HG03432 (cell line): ENCODE results near the gene ZBTB4.
A peak's percentile ranks its signal among the peaks of the same experiment; 100 is the strongest.

ENCODE experiments used
- ATAC-seq: cut with Tn5 transposase; IDR thresholded peaks from one replicate; pipeline ENCODE4 v1.9.1; 2021; ENCODE audit warnings: mild to moderate bottlenecking, moderate library complexity; ENCODE audit not compliant: unreplicated experiment

Gene ZBTB4

DNA sequence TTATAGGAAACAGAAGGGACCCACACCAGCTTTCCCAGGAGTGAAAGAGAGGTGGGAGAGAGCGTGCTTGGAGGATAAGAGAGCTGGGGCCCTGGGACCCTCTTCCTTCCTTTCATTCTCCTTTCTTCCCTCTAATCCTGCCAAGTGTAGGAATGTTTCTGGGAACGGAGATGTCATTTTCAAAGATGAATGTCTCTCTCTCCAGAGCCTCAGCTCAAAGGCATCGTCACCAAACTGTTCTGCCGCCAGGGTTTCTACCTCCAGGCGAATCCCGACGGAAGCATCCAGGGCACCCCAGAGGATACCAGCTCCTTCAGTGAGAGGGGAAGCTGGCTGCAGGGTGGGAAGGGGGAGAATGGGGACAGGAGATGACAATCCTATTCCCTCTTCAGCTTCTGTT lies 38.2 kb downstream of the ZBTB4 start:
- no peak for ATAC-seq

DNA sequence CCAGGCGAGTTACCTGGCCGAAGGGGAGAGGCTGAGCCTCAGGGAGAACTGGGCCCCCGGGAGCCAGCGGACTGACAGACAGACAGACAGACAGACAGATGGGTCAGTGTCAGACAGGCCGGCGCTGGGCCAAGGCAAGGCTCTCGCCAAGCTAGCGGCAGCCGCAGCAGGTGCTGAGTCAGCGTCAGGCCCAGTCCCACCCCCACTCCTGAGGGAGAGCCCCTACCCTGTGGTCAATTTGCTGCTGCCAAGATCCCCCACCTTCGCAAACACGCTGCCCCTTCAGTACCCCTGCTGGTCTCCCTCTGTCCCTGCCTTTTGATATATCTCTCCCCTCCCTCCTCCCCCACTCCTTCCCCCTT lies 38.6 kb downstream of the ZBTB4 start:
- ATAC-seq, result no peak

DNA sequence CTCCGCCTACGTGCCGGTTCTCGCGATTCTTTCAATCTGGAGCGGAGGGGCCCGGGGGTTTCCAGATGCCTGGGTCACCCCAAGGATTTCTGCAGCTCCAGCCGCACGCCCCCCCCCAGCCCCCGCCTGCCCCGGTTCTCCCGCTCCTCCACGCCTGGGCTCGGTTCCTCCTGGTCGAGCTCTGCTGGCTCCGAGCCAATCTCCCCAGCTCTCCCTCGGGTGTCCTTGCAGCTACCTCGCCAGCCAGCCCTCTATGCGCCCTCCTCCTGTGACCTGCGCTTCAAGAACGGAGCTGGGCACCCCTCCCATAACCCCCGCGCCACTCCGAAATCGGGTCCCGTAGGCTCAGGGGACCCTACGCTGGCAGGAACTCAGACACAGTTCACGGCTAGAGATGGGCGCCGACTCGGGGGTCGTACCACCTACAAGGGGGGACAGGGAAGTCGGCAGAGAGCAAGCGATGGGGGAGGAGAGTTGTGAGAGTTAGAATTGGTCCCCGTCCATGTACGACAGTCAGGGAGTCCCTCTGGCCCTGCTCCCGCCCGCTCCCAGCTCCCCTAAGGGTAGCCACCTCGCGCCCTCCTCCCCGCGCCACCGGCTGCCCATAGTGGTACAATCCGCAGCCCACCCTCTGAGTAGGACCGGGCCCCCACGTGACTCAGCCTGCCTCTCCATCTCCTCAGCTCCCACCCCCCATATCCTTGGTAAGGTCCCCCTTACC lies 39.2 kb downstream of the ZBTB4 start:
- no peak for ATAC-seq

DNA sequence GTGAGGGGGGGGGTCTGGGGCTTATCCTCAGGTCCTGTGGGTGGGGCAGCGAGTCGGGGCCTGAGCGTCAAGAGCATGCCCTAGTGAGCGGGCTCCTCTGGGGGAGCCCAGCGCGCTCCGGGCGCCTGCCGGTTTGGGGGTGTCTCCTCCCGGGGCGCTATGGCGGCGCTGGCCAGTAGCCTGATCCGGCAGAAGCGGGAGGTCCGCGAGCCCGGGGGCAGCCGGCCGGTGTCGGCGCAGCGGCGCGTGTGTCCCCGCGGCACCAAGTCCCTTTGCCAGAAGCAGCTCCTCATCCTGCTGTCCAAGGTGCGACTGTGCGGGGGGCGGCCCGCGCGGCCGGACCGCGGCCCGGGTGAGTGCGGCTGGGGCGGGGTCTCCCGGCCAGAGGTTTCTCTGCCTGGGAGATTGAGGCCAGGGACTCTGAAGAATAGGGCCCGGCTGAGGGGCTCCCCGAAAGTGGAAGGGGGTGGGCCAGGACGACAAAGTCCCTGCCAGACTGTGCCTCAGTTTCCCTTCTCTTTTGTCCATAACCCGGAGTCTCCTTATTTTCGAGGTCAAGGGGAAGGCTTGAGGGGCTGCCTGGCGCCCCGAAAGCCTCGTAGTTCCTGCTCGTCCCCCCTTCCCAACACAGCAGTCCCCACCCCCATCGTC lies 39.8 kb downstream of the ZBTB4 start, which contains the start of gene FGF11:
Gene FGF11 (plus strand): TSS at position 51 of the 651 bp plus-strand sequence. CDS start 109 bp downstream, at position 160.
- ATAC-seq, result no peak

DNA sequence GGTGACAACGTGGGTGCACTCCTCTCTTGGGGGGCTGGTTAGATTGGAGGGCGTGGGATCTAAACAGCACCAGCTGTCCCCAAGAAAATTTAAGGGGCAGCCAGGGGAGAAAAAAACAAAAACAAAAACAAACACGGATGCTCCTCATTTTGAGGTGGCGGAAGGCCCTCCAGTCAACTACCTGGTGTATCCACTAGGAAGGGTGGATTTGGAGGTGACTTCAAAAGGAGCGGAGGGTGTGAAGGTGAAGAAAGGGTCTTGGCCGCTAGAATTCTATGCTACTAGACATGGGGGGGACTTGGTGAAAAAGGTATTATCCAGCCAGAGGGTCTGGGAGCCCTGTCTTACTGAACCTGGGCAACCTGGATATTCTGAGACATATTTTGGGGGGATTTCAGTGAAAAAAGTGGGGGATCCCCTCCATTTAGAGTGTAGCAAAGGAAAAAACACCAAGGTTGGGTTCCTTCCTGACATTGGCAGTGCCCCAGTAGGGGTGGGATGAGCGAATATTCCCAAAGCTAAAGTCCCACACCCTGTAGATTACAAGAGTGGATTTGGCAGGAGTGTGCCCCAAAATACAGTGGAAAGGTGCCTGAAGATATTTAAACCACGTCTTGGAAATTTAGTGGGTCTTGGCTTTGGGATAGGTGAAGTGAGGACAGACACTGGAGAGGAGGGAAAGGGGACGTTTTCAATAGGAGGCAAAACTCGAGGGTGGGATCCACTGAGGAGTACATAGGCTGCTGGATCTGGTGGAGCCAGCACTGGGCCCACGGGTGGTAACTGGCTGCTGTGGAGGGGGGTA lies 40.6 kb downstream of the ZBTB4 start:
- no peak for ATAC-seq

DNA sequence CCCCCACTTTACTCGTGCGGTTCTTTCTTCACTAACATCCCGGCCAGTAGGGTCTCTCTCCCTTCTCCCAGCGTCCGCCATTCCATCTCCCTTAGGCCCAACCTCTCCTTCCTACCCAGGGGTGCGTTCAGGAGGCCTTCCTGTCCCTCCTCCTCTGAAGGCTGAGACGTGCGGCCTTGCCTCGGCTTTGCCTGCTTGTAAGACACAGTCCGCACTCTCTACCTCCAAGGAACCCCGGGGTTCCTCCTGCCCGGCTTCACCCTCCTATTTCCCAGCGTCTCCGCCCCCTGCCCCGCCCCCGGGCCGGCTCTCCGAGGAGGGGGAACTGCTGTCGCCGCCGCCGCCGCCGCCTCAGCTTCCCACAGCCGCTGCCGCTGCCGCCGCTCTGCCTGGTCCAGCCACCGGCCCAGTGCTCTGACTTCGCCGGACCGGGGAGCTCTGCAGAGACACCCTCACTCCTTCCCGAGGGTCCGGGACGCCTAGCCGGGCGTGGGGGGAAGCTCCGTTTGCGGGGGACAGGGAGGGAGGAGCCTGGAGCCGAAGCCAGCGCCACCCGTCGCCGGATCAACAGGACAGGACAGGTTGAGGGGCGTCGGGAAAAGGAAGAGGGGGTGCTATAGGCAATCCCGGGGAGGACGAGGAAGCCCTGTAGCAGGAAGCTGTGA lies 41.3 kb downstream of the ZBTB4 start:
- no peak for ATAC-seq

DNA sequence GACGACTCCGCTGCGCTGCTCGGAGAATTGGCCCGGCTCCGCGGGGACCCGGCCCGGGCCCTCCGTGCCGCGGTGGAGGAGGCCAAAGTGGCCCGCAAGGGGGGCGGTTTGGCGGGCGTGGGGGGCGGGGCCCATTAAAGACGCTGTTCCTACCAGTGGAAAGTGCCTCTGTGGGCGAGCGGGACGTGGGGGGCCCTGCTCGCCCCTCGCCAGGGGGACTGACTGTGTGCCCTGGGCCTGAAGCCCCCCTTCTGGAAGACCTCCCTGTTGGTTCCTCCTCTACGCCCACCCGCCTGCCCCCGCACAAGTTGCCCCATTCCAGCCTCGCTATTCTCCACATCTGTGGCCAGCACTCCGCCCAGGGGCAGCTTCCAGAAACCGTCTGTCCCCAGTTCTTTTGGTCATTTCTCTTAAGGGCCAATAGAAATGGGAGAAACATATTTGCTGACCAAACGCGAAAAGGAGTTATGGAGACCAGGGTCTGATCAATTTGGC lies 42.0 kb downstream of the ZBTB4 start:
- no peak for ATAC-seq

DNA sequence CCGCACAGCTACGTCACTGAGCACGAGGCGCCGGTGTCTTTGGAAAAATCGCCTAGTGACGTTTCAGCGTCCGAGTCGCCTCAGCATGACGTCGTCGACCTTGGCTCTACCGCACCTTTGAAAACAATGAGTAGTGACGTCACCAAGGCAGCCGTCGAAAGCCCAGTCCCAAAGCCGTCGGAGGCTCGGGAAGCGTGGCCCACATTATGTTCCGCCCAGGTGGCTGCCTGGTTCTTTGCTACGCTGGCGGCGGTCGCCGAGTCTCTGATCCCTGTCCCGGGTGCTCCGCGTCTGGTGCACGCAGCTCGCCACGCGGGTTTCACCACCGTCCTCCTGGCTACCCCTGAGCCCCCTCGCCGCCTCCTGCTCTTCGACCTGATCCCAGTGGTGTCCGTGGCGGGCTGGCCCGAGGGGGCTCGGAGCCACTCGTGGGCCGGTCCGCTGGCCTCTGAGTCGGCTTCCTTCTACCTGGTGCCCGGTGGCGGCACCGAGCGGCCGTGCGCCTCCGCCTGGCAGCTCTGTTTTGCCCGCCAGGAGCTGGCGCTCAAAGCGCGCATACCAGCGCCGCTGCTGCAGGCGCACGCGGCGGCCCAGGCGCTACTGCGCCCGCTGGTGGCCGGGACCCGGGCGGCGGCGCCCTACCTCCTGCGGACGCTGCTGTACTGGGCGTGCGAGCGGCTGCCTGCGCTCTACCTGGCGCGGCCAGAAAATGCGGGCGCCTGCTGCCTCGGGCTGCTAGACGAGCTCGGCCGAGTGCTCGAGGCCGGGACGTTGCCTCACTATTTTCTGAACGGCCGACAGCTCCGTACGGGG lies 42.7 kb downstream of the ZBTB4 start:
- no peak for ATAC-seq

DNA sequence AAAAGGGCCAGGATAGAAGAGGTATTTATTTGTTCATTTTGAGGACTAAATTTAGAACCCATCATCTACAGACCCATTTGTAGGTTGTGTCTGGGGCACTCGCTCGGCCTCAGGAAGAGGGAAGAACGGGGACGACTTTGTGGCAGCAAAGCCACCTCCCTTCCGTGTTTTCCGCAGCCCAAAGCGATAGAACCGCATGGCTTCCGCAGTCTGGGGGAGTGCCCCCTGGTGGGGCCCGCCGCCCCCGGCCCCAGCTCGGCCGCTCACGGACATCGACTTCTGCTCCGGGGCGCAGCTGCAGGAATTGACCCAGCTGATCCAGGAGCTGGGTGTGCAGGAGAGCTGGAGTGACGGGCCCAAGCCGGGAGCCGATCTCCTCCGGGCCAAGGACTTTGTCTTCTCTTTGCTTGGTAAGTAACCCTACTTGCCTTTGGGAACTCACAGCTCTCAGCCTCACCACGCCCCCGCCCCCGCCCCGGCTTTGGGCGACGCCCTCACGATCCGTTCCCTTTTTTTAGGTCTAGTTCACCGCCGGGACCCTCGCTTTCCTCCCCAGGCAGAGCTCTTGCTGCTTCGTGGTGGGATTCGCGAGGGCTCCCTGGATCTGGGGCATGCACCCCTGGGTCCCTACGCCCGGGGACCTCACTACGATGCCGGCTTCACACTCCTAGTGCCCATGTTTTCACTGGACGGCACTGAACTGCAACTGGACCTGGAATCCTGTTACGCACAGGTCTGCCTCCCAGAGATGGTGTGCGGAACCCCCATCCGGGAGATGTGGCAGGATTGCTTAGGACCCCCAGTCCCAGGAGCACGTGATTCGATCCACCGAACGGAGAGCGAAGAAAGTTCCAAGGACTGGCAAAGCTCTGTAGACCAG lies 43.5 kb downstream of the ZBTB4 start:
- ATAC-seq, result peak; percentile 23

DNA sequence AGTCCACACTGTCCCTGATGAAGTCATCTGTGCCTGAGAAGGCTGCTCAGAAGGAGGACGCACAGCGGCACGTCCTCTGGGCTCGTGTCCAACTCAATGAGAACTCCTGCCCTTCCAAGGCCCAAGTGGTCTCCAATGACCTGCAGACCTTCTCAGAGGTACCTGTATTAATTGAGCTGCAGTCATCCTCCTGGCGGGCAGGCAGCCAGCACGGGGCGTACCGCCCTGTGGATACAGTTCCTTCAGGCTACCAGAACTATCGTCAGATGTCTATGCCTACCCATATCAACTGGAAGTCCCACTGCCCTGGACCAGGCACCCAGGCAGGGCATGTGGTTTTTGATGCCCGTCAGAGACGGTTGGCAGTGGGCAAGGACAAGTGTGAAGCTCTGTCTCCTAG lies 47.1 kb downstream of the ZBTB4 start:
- ATAC-seq, result no peak

DNA sequence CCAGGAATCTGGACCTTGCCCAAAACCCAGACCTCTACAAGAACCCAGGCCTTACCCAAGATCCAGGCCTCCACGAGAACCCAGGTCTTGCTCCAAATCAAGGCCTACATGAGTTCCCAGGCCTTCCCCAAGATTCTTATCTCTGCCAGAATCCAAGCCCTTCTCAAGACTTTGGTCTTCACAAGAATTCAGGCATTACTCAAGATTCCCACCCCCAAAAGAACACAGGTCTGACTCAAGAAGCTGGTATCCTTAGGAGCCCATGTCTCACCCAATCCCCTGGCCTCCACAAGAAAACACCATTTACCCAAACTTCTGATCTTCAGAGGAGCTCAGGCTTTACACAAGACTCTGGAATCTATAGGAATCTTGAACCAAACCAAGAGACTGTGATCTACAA lies 48.2 kb downstream of the ZBTB4 start:
- ATAC-seq, result no peak

DNA sequence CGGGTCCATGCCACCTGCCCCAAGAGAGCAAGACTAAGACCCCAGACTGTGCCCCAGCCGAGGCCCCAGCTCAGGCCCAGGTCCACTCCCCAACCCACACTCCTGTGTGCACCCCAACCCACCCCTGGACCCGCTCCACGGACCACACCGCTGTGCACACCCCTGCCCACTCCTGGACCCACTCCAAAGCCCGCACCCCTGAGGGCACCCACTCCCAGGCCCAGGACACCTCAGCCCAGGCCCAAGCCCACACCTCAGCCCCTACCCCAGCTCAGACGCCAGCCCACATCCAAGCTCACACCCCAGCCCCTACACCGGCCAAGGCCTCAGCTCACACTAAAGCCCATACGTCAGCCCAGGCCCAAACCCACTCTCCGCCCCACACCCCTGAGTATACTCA lies 49.7 kb downstream of the ZBTB4 start:
- ATAC-seq, result no peak

DNA sequence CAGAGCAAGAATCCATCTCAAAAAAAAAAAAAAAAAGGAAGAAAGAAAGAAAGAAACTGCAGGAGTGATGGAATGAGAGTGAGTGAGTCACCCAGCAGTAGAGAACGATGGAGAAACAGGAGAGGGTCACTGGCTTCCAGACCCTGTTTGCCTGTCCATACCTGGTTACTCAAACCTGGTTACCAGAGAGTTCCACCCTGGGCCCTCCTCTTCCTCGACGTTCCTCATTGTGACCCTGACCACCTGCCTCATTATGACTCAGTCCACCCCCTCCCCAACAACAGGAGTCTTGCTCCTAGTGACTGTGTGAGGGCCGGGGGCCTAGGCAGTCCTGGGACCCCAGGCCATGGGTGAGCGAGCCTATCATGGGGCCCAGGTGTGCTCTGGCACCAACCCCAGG lies 50.9 kb downstream of the ZBTB4 start, which contains the start of gene SPEM3:
Gene SPEM3 (plus strand): TSS at position 301 of the 400 bp plus-strand sequence. CDS start 46 bp downstream, at position 347.
- no peak for ATAC-seq

DNA sequence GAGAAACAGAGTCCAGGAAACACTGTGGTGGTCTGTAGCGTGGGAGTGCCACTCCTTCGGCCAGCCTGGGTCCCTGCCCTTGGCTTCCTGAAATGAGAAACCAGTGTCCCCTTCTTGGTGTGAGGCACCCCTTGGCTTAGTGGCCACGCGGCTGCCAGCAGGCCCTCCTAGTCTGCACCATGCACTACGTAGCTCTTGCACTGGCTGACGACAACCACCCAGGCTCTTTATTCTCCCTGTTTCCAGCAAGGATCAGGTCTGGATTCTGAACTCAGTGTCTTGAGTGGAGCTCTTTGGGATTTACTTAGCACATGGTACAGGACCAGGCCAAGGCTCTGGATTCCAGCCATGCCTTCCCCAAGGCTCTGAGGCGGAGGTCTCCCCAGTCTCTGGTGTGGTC lies 51.9 kb downstream of the ZBTB4 start:
- ATAC-seq, result no peak

DNA sequence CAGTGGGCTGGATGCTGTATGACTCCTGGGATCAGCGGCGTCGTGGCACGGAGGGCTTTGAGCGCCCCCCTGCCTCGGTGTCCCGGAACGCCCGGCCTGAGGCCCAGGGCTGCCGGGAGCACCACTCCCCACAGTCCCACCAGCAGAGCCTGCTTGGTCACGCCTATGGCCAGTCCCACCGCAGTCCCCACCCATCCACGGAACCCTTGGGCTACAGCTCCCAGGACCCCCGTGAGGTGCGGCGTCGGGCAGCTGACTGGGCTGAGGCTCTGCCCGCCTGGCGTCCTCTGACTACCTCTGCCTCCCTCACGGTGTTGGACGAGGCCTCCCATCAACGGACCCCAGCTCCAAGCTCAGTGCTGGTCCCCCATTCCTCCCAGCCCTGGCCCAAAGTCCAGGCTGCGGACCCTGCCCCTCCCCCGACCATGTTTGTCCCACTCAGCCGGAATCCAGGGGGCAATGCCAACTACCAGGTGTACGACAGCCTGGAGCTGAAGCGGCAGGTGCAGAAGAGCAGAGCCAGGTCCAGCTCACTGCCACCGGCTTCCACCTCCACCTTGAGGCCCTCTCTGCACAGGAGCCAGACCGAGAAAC lies 52.4 kb downstream of the ZBTB4 start:
- no peak for ATAC-seq

DNA sequence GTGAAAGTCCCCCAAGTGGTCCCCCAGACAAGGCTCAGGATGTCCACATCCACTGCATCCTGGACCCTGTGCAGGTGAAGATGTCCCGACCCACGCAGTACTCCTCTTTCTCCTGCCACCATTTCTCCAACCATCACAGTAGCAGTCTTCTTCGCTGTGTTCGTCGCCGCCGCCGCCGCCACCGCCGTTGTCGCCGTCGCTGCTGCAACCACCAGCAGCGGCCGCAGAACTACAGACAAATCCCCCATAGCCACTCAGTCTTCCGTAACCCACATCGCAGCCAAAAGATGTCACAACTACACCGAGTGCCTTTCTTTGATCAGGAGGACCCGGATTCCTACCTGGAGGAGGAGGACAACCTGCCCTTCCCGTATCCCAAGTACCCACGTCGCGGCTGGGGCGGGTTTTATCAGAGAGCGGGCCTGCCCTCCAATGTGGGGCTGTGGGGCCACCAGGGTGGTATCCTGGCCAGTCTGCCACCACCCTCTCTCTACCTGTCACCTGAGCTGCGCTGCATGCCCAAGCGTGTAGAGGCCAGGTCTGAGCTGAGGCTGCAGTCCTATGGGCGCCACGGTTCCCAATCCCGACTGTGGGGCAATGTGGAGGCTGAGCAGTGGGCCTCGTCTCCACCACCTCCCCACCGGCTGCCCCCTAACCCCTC lies 53.1 kb downstream of the ZBTB4 start:
- no peak for ATAC-seq

DNA sequence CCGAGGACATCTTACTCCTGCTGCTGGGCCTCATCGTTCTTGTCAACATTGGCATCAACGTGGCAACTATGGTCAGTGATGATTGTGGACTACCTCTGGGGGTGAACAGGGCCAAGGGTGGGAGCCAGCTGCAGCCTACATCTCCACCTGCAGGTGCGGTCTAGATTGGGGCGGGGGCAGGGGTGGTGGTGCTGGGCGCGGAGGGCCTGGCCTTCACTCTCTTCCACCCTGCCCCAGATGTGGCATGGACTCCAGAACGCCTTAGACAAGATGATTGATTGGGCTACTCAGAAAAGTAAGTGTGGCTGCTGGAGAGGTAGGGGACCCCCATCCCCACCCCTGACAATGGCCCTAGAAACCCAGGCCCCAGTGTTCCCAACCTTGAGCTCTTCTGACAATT lies 53.7 kb downstream of the ZBTB4 start:
- ATAC-seq, result no peak

DNA sequence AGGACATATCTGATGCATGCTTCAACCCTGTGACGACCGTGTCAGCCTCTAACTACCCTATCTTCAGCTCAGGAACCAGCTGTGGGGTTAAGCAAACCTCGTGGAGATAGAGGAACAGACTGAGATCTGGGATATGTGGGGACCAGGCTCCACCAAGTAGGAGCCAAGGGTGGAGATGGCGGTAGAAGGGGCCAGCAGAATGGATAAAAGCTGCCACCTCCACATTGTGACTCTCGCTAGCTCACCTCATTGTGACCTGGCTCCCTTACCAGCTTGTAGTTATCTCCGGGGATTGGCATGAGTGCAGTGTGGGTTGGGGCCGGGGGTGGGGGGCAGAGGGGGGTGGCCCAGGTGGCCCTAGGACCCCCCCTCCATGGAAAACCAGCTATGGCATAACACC lies 54.1 kb downstream of the ZBTB4 start, which contains the start of gene SPEM2:
Gene SPEM2 (plus strand): TSS at position 301 of the 400 bp plus-strand sequence. CDS start 73 bp downstream, at position 374.
- ATAC-seq, result no peak
